GM12801 (cell line): ENCODE data around the gene FRYL.

Source experiments
- TF ChIP-seq, protein P1 (sequence below): IDR thresholded peaks from one replicate; pipeline ENCODE4 v1.5.1; 2011; ENCODE audit warnings: control low read depth; ENCODE audit not compliant: insufficient read length; ENCODE audit errors: extremely low read depth

Gene FRYL

DNA sequence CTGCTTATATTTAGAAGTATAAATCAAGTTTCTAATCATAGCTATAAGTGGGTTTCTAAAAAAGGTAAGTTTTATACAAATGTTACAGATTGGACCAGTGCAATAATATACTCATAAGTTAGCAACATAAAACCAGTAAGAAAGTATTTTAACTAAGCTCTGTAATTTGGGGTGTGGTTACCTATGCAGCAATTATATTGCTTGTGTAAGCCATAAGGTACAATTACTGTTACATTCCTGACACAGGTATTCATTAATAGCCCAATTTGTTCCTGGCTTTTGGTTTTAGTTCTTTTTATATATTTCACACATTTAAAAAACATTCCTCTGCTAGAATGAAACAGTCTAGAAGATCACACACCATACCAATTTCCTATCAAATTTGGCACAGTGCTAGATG, 115.1 kb downstream of the FRYL start:
- TF ChIP-seq, protein P1, sequence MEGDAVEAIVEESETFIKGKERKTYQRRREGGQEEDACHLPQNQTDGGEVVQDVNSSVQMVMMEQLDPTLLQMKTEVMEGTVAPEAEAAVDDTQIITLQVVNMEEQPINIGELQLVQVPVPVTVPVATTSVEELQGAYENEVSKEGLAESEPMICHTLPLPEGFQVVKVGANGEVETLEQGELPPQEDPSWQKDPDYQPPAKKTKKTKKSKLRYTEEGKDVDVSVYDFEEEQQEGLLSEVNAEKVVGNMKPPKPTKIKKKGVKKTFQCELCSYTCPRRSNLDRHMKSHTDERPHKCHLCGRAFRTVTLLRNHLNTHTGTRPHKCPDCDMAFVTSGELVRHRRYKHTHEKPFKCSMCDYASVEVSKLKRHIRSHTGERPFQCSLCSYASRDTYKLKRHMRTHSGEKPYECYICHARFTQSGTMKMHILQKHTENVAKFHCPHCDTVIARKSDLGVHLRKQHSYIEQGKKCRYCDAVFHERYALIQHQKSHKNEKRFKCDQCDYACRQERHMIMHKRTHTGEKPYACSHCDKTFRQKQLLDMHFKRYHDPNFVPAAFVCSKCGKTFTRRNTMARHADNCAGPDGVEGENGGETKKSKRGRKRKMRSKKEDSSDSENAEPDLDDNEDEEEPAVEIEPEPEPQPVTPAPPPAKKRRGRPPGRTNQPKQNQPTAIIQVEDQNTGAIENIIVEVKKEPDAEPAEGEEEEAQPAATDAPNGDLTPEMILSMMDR, result no peak

DNA sequence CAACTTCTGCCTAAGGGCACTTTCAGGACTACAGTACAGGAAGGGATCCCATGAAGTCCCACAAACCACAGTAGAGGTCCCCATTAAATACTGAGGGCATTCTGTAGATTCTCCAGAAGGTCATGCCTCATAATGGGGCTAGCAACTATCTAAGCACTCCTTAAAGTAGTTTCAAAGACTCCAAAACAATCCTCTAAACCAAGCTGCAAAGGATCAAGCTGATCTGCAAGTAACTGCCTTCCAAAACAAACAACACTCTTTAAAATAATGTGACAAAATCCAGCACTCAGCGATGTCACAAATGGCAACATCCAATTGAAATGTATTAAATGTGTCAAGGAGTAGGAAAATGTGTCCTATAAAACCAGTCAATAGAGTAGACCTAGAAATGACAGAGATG, 118.7 kb downstream of the FRYL start:
- TF ChIP-seq, protein P1, result no peak

DNA sequence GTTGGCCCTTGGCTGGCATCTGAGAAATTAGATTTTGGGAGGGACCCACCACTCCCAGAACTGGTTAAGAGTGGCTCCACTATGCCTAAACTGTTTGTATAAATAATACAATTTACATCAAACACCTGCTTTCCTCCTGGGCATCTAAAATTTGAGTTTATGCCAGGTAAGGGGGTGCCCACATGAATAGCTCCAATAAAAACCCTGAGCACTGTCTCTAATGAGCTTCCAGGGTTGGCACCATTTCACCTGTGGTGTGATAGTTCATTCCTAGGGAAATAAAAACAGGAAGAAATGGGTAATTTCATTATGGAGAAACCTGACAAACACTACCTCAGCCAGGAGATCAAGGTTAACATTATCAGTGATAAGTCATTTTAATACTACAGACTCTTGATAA, 119.7 kb downstream of the FRYL start:
- TF ChIP-seq, protein P1, result no peak

DNA sequence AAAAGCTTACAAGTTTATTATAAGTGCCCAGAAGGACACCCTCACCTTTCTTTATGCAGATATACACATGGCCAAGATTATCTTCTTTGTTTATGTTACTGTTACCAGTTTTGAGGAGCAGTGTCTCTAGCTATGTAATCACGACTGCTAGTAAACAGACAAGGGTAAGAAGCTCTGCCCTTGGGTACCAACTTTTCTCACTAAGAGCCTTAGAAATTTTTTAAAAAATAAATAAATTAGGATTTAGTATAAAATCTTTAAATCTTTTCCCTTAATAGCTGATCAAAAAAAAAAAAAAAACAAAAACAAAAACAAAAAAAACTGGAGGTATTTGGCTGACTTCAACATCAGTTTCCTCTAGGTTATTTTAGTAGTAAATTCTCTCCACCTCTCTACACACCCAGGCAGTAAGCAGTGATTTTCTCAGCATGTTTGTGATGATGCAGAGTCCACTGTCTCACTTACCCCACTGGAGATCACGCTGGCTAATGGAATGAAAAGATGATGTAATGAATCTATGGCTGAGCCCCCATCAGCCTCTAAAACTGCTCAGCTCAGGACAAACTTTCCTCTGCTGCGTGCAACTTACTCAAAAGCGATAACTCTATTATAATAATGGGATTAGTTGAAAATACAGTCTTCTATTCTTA, 125.9 kb downstream of the FRYL start:
- TF ChIP-seq, protein P1, result no peak

DNA sequence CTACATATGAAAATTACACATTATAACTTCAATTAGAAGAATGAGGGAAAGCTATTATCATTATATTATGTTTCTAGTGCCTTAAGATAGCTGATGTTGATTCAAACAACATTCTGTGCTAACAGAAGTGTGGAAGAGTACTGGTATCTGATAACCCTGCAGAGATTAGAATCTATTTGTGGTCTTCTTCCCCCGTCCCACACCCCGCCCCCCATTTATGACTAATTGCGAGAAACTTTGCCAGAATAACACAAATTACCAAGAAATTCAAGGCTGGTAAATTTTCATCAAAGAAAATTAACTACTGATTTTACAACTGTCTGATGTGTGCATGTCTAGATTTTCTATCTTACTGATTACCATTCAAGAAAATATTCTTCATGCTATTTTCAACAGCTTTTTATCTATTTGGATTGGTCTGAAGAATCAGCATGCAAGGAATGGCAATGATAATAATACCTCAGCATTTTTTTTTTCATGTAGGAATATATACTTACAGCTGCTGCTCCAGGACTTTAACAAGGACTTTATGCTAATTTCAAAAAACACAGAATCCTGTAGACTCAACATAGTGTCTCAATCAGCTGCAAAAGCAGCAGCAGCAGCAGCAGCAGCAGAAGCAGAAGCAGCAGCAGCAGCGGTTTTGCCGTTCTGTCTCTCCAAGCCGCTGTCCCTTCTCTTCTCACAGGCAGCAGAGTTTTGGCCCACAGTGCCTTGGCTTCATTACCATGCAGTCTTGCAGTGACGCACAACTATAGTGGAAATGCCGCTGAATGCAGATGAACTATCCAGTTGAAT, 126.7 kb downstream of the FRYL start:
- TF ChIP-seq, protein P1, result no peak

DNA sequence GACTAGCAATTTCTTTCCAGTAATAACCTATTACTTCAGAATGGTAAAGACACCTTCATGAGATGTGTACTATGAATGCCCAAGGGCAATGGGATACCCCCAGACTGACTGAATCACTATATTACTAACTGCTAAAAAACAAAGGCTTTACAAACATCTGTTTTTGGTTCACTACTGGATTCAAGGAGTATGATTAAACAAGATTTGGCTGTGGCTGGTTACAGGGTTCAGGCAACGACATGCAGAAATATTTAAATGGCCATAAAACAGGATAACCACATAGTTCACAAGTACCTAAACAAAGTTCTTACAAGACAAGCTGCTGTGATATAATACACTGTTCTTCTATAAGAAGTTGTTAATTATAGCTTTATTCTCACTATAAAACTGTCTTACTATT, 128.2 kb downstream of the FRYL start:
- TF ChIP-seq, protein P1, result no peak

DNA sequence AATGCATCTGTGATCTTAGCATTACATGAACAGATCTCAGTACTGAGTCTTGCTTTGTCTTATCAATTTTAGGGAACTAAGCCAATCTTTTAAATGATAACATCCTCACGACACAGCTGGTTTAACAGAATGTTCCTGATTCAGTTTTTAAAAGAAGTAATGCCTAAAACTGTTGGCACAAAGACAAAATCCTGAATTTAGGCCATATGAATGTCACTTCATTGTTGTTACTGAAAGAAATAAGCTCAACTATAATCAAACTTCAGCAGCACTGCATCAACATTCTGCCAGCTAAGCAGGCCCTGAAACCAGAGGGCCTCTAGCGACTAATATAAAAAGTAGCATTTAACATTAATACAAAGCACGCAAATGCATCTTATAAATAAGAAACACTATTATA, 130.6 kb downstream of the FRYL start:
- TF ChIP-seq, protein P1, result no peak
